Smooth muscle cell (in vitro differentiated cells): ENCODE results near the gene EVX2. TPM values are rescaled to one million over a fixed set of nuclear protein-coding genes. Genes with fewer than 3 reads are reported as not detected.

Experiments used
- DNase-seq: peaks from one replicate; lab custom pipeline; 2025; ENCODE audit not compliant: unreplicated experiment; lab: John Stamatoyannopoulos, UW
- H2AFZ ChIP-seq: fragments of 200-600 bp; sonication (generic); 2 replicates; pipeline ENCODE4 v1.6.0; 2016; ENCODE audit warnings: antibody characterized with exemption, low read depth, mild to moderate bottlenecking
- H3F3A ChIP-seq: fragments of 200-600 bp; sonication (generic); 2 replicates; pipeline ENCODE4 v1.6.0; 2017; ENCODE audit warnings: antibody characterized with exemption, low read depth
- H3K27ac ChIP-seq: fragments of 200-600 bp; sonication (generic); 2 replicates; pipeline ENCODE4 v1.5.1; 2016; ENCODE audit warnings: low read depth, mild to moderate bottlenecking
- H3K27me3 ChIP-seq: fragments of 200-600 bp; sonication (generic); 2 replicates; pipeline ENCODE4 v1.6.1; 2016; ENCODE audit warnings: low read depth, mild to moderate bottlenecking
- H3K36me3 ChIP-seq: fragments of 200-600 bp; sonication (generic); 2 replicates; pipeline ENCODE4 v1.5.1; 2016; ENCODE audit warnings: low read depth
- H3K4me1 ChIP-seq: fragments of 200-600 bp; sonication (generic); 2 replicates; pipeline ENCODE4 v1.5.1; 2016; ENCODE audit warnings: low read depth
- H3K4me2 ChIP-seq: fragments of 200-600 bp; sonication (generic); 2 replicates; pipeline ENCODE4 v1.6.0; 2016; ENCODE audit warnings: mild to moderate bottlenecking
- H3K4me3 ChIP-seq: fragments of 200-600 bp; sonication (generic); 2 replicates; pipeline ENCODE4 v1.5.1; 2016; ENCODE audit warnings: mild to moderate bottlenecking
- H3K79me2 ChIP-seq: fragments of 200-600 bp; sonication (generic); 2 replicates; pipeline ENCODE4 v1.6.0; 2016; ENCODE audit warnings: low read depth, mild to moderate bottlenecking
- H3K9ac ChIP-seq: fragments of 200-600 bp; sonication (generic); 2 replicates; pipeline ENCODE4 v1.6.0; 2016; ENCODE audit warnings: low read depth
- H3K9me3 ChIP-seq: fragments of 200-600 bp; sonication (generic); replicated peaks from 2 replicates; pipeline ENCODE4 v1.5.1; 2016; ENCODE audit warnings: low read depth
- H4K20me1 ChIP-seq: fragments of 200-600 bp; sonication (generic); 2 replicates; pipeline ENCODE4 v1.6.0; 2016; ENCODE audit warnings: low read depth
- WGBS: methylation state at CpG from one replicate; pipeline ENCODE4 v1.1.7; 2016; ENCODE audit warnings: low lambda C conversion rate; 5-methylcytosine and 5-hydroxymethylcytosine counted together
- polyA plus RNA-seq: library from polyadenylated mRNA; unstranded; fragments of >200 nt; fragmentation: Nextera tagmentation; extraction: Ambion mirVana; gene quantifications from 2 replicates; pipeline ENCODE4 v1.2.1, GENCODE V29; 2016
- total RNA-seq: library from RNA; depleted of rRNA; stranded (reverse); fragments of >200 nt; gene quantifications from 2 replicates; pipeline ENCODE4 v1.2.3, GENCODE V29; 2014
- TF ChIP-seq, protein P1 (sequence below): fragments of 200-600 bp; sonication (generic); IDR thresholded peaks from 2 replicates; pipeline ENCODE4 v1.5.1; 2017; ENCODE audit warnings: borderline replicate concordance, mild to moderate bottlenecking, antibody characterized with exemption; ENCODE audit not compliant: insufficient read depth, poor library complexity, severe bottlenecking

Gene EVX2
- total and polyA plus RNA-seq, 2 experiments from 2014 or later: 0.04 TPM; not detected in 1

DNA sequence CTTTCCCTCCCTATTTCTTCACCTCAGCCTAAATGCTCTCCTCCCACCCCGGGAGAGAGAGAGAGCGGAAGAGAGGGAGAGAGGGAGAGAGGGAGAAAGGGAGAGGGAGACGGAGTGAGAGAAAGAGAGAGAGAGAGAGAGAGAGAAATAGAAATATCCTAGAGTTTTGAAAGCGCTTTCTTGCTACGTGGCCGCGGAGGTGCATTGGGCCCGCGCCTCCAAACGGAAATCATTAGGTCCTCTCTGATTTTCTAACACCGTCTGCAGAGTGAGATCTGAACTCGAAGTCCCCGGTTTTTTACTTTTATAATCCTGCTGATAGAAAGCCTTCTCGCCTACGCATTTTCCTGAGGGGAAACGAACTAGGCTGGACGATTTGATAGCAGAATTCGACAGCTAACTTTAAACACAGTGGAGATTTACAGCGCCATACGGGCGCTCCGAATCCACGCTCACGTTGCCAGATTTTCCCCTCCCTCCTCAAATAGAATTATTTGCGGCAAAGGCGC, 903 bp upstream of the EVX2 start:
- under 1% methylated on average over 26 of the region's 26 CpGs for WGBS
- H3K36me3 ChIP-seq: no peaks in the 10 kb centered on the region
- peak overlapping the region; percentile 44 for H3K4me3 ChIP-seq
- peak overlapping the region; percentile 43 for H2AFZ ChIP-seq
- peaks cover 97% of the 10 kb centered on the region for H3K27me3 ChIP-seq
- H3K4me2 ChIP-seq: peak overlapping the region; percentile 82
- no peak overlapping the region for H3K9ac ChIP-seq
- H3K79me2 ChIP-seq: no peaks in the 10 kb centered on the region
- no peak overlapping the region for H3K27ac ChIP-seq
- H4K20me1 ChIP-seq: no peaks in the 10 kb centered on the region
- no peaks in the 10 kb centered on the region for H3K9me3 ChIP-seq
- peaks cover 27% of the 10 kb centered on the region for H3K4me1 ChIP-seq
- DNase-seq: no peak
- H3F3A ChIP-seq: no peaks in the 10 kb centered on the region
- TF ChIP-seq, protein P1, sequence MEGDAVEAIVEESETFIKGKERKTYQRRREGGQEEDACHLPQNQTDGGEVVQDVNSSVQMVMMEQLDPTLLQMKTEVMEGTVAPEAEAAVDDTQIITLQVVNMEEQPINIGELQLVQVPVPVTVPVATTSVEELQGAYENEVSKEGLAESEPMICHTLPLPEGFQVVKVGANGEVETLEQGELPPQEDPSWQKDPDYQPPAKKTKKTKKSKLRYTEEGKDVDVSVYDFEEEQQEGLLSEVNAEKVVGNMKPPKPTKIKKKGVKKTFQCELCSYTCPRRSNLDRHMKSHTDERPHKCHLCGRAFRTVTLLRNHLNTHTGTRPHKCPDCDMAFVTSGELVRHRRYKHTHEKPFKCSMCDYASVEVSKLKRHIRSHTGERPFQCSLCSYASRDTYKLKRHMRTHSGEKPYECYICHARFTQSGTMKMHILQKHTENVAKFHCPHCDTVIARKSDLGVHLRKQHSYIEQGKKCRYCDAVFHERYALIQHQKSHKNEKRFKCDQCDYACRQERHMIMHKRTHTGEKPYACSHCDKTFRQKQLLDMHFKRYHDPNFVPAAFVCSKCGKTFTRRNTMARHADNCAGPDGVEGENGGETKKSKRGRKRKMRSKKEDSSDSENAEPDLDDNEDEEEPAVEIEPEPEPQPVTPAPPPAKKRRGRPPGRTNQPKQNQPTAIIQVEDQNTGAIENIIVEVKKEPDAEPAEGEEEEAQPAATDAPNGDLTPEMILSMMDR: no peak

DNA sequence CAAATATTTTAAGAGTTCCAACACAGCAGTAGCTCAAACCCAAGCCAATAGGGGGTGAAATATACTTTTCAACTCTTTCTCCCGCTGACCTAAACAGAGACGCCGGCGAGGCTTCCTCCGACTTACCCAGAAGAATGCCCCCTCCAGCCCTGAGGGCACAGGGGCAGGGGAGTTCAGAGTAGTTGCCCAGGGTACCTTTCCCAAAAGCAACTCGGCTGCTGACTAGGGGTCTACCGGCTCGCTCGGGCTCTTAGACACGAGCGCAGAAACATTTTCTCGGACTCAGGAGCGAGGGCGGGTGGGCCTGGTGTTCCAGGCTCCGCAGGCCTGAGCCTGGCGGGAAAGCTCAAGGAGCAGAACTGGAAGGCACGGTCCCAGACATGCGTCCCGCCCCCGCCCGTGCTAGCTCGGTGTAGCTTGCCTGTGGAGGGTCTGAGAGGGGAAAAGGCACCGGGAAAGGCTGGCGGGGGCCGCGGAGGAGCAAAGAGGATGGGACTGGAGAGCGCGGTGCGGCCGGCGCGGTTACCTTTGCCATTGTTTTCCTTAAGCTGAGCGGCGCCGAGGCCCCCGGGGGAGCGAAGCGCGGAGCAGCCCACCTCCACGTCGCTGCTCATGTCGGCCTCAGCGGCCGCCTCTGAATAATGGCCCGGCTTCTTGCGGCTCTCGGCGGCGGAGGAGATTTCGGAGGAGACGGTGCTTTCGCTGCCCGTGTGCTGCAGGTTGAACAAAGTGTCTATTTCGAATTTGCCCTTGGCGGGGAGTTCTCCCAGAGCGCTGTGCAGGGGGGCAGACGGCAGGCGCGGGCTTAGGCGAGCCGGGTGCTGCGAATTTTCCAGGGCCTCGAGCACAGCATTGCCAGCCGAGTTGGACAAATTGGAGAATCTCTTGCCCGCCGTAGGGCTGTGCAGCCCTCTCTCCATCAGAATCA, 674 bp downstream of the EVX2 start:
- DNase-seq: no peak
- H3K27me3 ChIP-seq: peaks cover 97% of the 10 kb centered on the region
- no peaks in the 10 kb centered on the region for H3K36me3 ChIP-seq

DNA sequence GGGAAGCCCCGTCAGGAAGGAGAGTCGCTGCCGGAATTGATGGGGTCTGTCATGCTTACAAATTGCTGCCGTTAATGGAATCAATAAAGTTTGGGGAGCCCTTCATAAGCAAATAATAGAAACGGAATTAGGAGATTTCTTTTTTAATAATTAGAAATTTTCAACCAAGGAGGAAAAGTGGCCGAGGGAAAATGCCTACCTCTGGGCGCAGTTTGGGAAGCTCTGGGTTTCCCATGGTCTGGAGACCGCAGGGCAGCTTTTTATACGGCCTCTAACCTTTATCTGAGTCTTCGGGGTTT, 1.3 kb downstream of the EVX2 start:
- Histone ChIP-seq H4K20me1 (no peaks in the 10 kb centered on the region), H3K27me3 (peaks cover 97% of the 10 kb centered on the region), H3K79me2 (no peaks in the 10 kb centered on the region), H3K4me1 (peaks cover 22% of the 10 kb centered on the region), H3F3A (no peaks in the 10 kb centered on the region), H3K4me2 (peak overlapping the region; percentile 82), H3K27ac (no peak overlapping the region), H3K9me3 (no peaks in the 10 kb centered on the region), H2AFZ (no peak overlapping the region), H3K4me3 (peak overlapping the region; percentile 44), H3K9ac (no peak overlapping the region), H3K36me3 (no peaks in the 10 kb centered on the region)
- 5% methylated on average over 10 of the region's 10 CpGs for WGBS
- no peak for DNase-seq
- TF ChIP-seq, protein P1: no peak

More for the DNA sequence above, 674 bp downstream of the EVX2 start:
- Histone ChIP-seq H3K9me3 (no peaks in the 10 kb centered on the region), H2AFZ (no peak overlapping the region), H4K20me1 (no peaks in the 10 kb centered on the region), H3K9ac (no peak overlapping the region), H3K4me1 (peaks cover 26% of the 10 kb centered on the region), H3K27ac (no peak overlapping the region), H3F3A (no peaks in the 10 kb centered on the region), H3K4me2 (peak overlapping the region; percentile 82), H3K79me2 (no peaks in the 10 kb centered on the region), H3K4me3 (peak overlapping the region; percentile 44)
- WGBS: 2% methylated on average over 60 of the region's 66 CpGs
- TF ChIP-seq, protein P1: no peak
